Bronchial epithelial cell (primary cell): ENCODE results near the gene C11orf98. TPM values are rescaled to one million over a fixed set of nuclear protein-coding genes. Genes with fewer than 3 reads are reported as not detected.
"Not testable (repeated sequence)": the region's sequence is repeated elsewhere in the genome, so short reads cannot be mapped to it uniquely, and the experiment has no call there.

ENCODE experiments used
- DNase-seq: peaks from one replicate; pipeline ENCODE4 v3.0.0-alpha.2; 2010; ENCODE audit warnings: low read depth
- FAIRE-seq: peaks from 2 replicates; lab custom pipeline; 2011; peaks lifted over from hg19 to GRCh38; lab: Jason Lieb, UNC
- H3K27me3 ChIP-seq: 2 replicates; pipeline ENCODE4 v1.5.1; 2011; ENCODE audit warnings: low read length; ENCODE audit not compliant: control insufficient read depth, insufficient read depth
- H3K36me3 ChIP-seq: 2 replicates; pipeline ENCODE4 v1.5.1; 2011; ENCODE audit warnings: low read length; ENCODE audit not compliant: control insufficient read depth, insufficient read depth
- H3K4me3 ChIP-seq: 2 replicates; pipeline ENCODE4 v1.5.1; 2011; ENCODE audit warnings: mild to moderate bottlenecking, low read depth, low read length, control low read depth
- CTCF ChIP-seq: IDR thresholded peaks from 2 replicates; pipeline ENCODE4 v1.5.1; 2011; ENCODE audit warnings: mild to moderate bottlenecking, moderate library complexity, low read length, control low read depth, inconsistent platforms; ENCODE audit not compliant: insufficient read depth, severe bottlenecking
- total RNA-seq: library from RNA; depleted of rRNA; stranded (reverse); fragments of >200 nt; gene quantifications from 2 replicates; pipeline ENCODE4 v1.2.1, GENCODE V29; 2014

C11orf98 gene
- total RNA-seq, 1 donor from 2014 or later, result 83.7 TPM

- Histone ChIP-seq H3K27me3 (no peaks in the 10 kb centered on the region), H3K36me3 (peaks cover 50% of the 10 kb centered on the region), H3K4me3 (no peak overlapping the region)
- no peak for DNase-seq
- no peak for FAIRE-seq
- peak; percentile 26 for TF ChIP-seq CTCF
These were observed 37.3 kb downstream of the C11orf98 start for GRCh38 chr11:62627713-62628112.

GRCh38 chr11:62622476-62623089, 42.4 kb downstream of the C11orf98 start:
- FAIRE-seq (no peak), DNase-seq (no peak)
- peaks cover 16% of the 10 kb centered on the region for H3K36me3 ChIP-seq
- H3K27me3 ChIP-seq, result no peaks in the 10 kb centered on the region
- peak overlapping the region; percentile 5 for H3K4me3 ChIP-seq
- TF ChIP-seq CTCF, result no peak

GRCh38 chr11:62621567-62622470, 43.2 kb downstream of the C11orf98 start, which contains the start of gene B3GAT3:
TSS of gene B3GAT3 (minus strand) at chr11:62621986. CDS start at chr11:62621947, 39 bp downstream.
- TF ChIP-seq CTCF, result no peak
- H3K4me3 ChIP-seq, result peak within 1 kb of the TSS; percentile 68
- FAIRE-seq (no peak), DNase-seq (peak; percentile 97)
- H3K36me3 ChIP-seq, result peaks cover 16% of the 10 kb centered on the region
- no peaks in the 10 kb centered on the region for H3K27me3 ChIP-seq

- DNase-seq (no peak), FAIRE-seq (no peak)
- Histone ChIP-seq H3K36me3 (peaks cover 14% of the 10 kb centered on the region), H3K27me3 (no peaks in the 10 kb centered on the region), H3K4me3 (peak overlapping the region; percentile 68)
- no peak for TF ChIP-seq CTCF
These were observed 43.9 kb downstream of the C11orf98 start for GRCh38 chr11:62621027-62621566.

GRCh38 chr11:62616957-62617356, 48.1 kb downstream of the C11orf98 start:
- H3K36me3 ChIP-seq, DNase-seq, H3K4me3 ChIP-seq, FAIRE-seq, H3K27me3 ChIP-seq: not testable (repeated sequence)

GRCh38 chr11:62615521-62615920, 49.5 kb downstream of the C11orf98 start:
- TF ChIP-seq CTCF, result no peak
- peaks cover 8% of the 10 kb centered on the region for H3K36me3 ChIP-seq
- H3K4me3 ChIP-seq, result no peak overlapping the region
- no peaks in the 10 kb centered on the region for H3K27me3 ChIP-seq
- FAIRE-seq (no peak), DNase-seq (no peak)
